Pancreas (tissue), 10 donors: ENCODE data around the gene DNMT3B. TPM values are rescaled to one million over a fixed set of nuclear protein-coding genes. Genes with fewer than 3 reads are reported as not detected.

Experiments used
- ATAC-seq, 4 donors: fragments of 200-7000 bp; cut with Tn5 transposase; one replicate each; pipeline versions ENCODE4 v1.8.0 to v1.9.1; 2020; ENCODE audit warnings: mild to moderate bottlenecking in 4 of 4, moderate library complexity in 4 of 4
- DNase-seq, 6 donors: peaks; one replicate each; pipeline ENCODE4 v3.0.0-alpha.2; 2020
- FAIRE-seq: peaks from 2 replicates; lab custom pipeline; 2012; peaks lifted over from hg19 to GRCh38; lab: Jason Lieb, UNC
- H3K27ac ChIP-seq, 4 donors: fragments of 200-600 bp; sonication (generic); 1 replicate in 3 of 4; 2 replicates in 1 of 4; pipeline versions ENCODE4 v1.5.0 to v1.8.0; 2020
- H3K27me3 ChIP-seq, 4 donors: fragments of 200-600 bp; one replicate each; pipeline ENCODE4 v1.8.0; 2021
- H3K36me3 ChIP-seq, 3 donors: fragments of 200-600 bp; sonication (generic) in 1 of 3; one replicate each; pipeline versions ENCODE4 v1.5.0 to v1.8.0; 2020 to 2021
- H3K4me1 ChIP-seq, 3 donors: fragments of 200-600 bp; one replicate each; pipeline ENCODE4 v1.8.0; 2021
- H3K4me3 ChIP-seq, 4 donors: fragments of 200-600 bp; sonication (generic) in 2 of 4; one replicate each; pipeline versions ENCODE4 v1.5.0 to v1.8.0; 2020 to 2021
- H3K9me3 ChIP-seq, 4 donors: fragments of 200-600 bp; one replicate each; pipeline ENCODE4 v1.8.0; 2021
- WGBS, 2 donors: extraction: QIAGEN DNeasy Blood & Tissue Kit; methylation state at CpG; one replicate each; pipeline ENCODE4 v1.1.7; 2013; 5-methylcytosine and 5-hydroxymethylcytosine counted together
- intact Hi-C, 3 donors: fragments of 100-400 bp; cut with DNase I; formaldehyde crosslinking; loops; one replicate each; pipeline versions ENCODE4 v1.11.1 to v1.14.2; 2022
- polyA plus RNA-seq, 2 donors: library from polyadenylated mRNA; stranded (reverse); fragments of 200-250 nt; gene quantifications; one replicate each; pipeline ENCODE4 v1.2.3, GENCODE V29; 2013
- total RNA-seq, 6 donors: library from RNA; stranded (reverse); fragmentation: NEBNext Ultra II Directional in 4 of 6; extraction: Animal tissue kit (Norgen Biotek cat#: 25700) in 4 of 6; gene quantifications; one replicate each; pipeline versions ENCODE4 v1.2.1 to v1.2.4, GENCODE V29; 2021 to 2023
- TF ChIP-seq, protein P1 (sequence below), 4 donors: fragments of 200-600 bp; sonication (generic) in 3 of 4; IDR thresholded peaks; one replicate each; pipeline versions ENCODE4 v1.5.0 to v1.8.0; 2021; ENCODE audit warnings: antibody characterized with exemption in 4 of 4
- donor health status: healthy with polysubstance abuse.
- donor health status: DM: no; HTN: no; CAD: no; lungs with moderate emphysema.
- donor health status: DM: no; HTN: no; CAD: no.
- donor health status: control.
- donor health status: control.
- donor health status: Bipolar disorder and iron deficiency.
- donor health status: DM: yes; HTN: yes; CAD: no.
- donor health status: DM: no; HTN: no; CAD: no.
- donor health status: DM: no; HTN: no; CAD: no.
- donor health status: DM: yes; HTN: yes; CAD: no.

Gene DNMT3B
- total and polyA plus RNA-seq, 8 donors: 2.0 to 5.1 (median 3.3) TPM

DNA sequence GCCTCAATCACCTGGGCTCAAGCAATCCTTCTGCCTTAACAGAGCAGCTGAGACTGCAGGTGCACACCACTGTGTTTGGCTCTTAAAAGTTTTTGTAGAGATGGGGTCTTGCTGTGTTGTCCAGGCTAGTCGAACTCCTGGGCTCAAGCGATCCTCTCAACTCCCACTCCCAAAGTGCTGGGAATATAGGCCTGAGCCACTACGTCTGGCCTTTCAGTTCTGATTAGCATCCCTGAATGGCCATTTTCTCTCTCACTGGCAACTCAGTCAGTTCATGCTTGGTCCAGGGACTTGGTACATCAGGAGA, 28.5 kb downstream of the DNMT3B start:
- intact Hi-C loops: no loop called here
- H3K27ac ChIP-seq: no peak overlapping the region
- H3K27me3 ChIP-seq: no peaks in the 10 kb centered on the region
- FAIRE-seq: no peak
- peaks cover 0 to 34% (median 0%) of the 10 kb centered on the region in 3 donors for H3K36me3 ChIP-seq
- DNase-seq: no peak
- WGBS, 2 donors: 93 to 94% methylated on average over 3 of the region's 3 CpGs
- no peaks in the 10 kb centered on the region for H3K9me3 ChIP-seq
- TF ChIP-seq, protein P1, sequence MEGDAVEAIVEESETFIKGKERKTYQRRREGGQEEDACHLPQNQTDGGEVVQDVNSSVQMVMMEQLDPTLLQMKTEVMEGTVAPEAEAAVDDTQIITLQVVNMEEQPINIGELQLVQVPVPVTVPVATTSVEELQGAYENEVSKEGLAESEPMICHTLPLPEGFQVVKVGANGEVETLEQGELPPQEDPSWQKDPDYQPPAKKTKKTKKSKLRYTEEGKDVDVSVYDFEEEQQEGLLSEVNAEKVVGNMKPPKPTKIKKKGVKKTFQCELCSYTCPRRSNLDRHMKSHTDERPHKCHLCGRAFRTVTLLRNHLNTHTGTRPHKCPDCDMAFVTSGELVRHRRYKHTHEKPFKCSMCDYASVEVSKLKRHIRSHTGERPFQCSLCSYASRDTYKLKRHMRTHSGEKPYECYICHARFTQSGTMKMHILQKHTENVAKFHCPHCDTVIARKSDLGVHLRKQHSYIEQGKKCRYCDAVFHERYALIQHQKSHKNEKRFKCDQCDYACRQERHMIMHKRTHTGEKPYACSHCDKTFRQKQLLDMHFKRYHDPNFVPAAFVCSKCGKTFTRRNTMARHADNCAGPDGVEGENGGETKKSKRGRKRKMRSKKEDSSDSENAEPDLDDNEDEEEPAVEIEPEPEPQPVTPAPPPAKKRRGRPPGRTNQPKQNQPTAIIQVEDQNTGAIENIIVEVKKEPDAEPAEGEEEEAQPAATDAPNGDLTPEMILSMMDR (IDR thresholded peaks at IDR 0.05): no peak
- H3K4me3 ChIP-seq: no peak overlapping the region
- no peaks in the 10 kb centered on the region for H3K4me1 ChIP-seq
- ATAC-seq: no peak

DNA sequence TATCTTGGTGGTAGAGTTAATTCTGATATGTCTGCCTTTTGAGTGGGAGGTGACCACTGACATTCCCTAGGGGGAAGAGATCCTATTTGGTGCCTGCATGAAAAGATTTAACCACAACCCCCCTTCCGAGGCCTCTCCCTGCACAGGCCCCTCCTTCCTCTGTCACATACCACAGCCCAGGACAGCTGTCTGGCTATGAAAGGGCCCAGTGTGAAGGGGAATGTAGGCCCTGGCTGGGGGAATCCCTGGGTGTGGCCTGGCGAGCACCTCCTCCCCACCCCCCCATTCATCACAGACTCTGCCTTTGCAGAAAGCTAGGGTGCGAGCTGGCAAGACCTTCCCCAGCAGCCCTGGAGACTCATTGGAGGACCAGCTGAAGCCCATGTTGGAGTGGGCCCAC, 30.1 kb downstream of the DNMT3B start:
- Histone ChIP-seq H3K4me1 (no peaks in the 10 kb centered on the region), H3K27ac (no peak overlapping the region), H3K4me3 (no peak overlapping the region), H3K9me3 (no peaks in the 10 kb centered on the region), H3K36me3 (peaks cover 0 to 24% (median 0%) of the 10 kb centered on the region in 3 donors), H3K27me3 (no peaks in the 10 kb centered on the region)
- 68 to 88% methylated on average over 3 of the region's 3 CpGs for WGBS, 2 donors
- peak in 3 of 4 donors; percentile 36 to 68 (median 41) for ATAC-seq
- no peak for DNase-seq
- TF ChIP-seq, protein P1 (IDR thresholded peaks at IDR 0.05): no peak
- no peak for FAIRE-seq
- intact Hi-C loops: no loop called here

DNA sequence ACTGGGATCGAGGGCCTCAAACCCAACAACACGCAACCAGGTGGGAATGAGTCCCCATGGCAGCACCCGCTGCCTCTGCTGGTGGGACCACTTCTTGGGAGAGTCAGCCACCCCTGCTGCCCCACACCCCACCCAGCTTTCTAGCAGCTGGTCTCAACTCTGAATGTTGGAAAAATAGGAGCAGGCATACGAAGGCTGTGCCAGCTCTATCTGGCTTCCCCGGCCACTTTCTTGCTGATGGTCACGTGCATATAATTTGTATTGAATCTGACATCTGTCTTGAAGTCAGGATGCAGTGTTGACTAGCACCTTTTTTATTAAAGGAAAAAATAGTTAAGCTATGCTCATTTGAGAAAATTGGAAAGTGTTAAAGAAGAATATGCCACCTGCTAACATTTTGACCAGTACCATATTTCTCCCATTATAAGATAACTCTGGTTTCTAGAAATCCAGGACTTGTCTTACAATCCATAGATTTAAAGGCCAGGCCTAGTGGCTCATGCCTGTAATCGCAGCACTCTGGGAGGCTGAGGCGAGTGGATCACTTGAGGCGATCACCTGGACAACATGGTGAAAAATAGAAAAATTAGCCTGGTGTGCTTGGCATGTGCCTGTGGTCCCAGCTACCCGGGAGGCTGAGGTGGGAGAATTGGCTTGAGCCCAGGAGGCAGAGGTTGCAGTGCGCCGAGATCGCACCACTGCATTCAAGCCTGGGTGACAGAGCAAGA, 30.7 kb downstream of the DNMT3B start:
- Histone ChIP-seq H3K4me1 (no peaks in the 10 kb centered on the region), H3K9me3 (no peaks in the 10 kb centered on the region), H3K27ac (no peak overlapping the region), H3K27me3 (no peaks in the 10 kb centered on the region), H3K4me3 (no peak overlapping the region), H3K36me3 (peaks cover 0 to 19% (median 0%) of the 10 kb centered on the region in 3 donors)
- TF ChIP-seq, protein P1 (IDR thresholded peaks at IDR 0.05): no peak
- 85 to 87% methylated on average over 13 of the region's 13 CpGs for WGBS, 2 donors
- FAIRE-seq (no peak), DNase-seq (no peak), ATAC-seq (no peak)
- intact Hi-C loops: no loop called here

DNA sequence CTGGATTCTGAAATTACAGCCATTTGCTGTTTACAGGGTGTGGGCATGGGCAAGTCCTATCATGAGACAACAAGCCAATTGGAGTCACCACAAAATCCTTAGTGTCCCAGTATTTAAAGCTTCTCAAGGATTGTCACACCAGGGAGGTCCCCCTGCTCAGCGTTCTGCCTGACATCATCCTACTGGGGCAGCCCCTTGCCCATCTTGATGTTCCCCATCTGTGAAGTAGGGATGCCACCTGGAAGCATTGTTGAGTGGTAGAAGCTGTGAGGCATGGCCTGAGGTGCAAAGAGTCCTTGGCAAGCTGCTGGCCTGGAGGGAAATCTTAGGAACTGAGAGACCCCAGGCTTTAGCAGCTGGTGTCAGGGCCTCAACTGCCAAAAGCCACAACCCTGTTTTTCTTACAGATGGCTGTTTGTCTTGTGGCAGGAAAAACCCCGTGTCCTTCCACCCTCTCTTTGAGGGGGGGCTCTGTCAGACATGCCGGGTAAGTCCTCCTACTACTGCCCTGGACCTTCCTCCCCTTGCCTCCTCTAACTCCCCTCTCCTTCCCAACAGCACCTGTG, 34.3 kb downstream of the DNMT3B start:
- 86 to 92% methylated on average over 3 of the region's 3 CpGs for whole genome bisulfite sequencing, 2 donors
- no peaks in the 10 kb centered on the region for H3K9me3 ChIP-seq
- no peak for ATAC-seq

More for the DNA sequence above, 34.3 kb downstream of the DNMT3B start:
- FAIRE-seq (no peak), DNase-seq (no peak)
- TF ChIP-seq, protein P1 (IDR thresholded peaks at IDR 0.05): no peak
- peaks cover 0 to 33% (median 0%) of the 10 kb centered on the region in 3 donors for H3K36me3 ChIP-seq
- no peak overlapping the region for H3K27ac ChIP-seq
- no peaks in the 10 kb centered on the region for H3K27me3 ChIP-seq
- H3K4me3 ChIP-seq: no peak overlapping the region
- intact Hi-C loops: no loop called here
- H3K4me1 ChIP-seq: no peaks in the 10 kb centered on the region
